Ramos (cell line): ENCODE results near the gene MACIR.

Experiments used
- in situ Hi-C: fragments of 300-500 bp; cut with MboI; formaldehyde crosslinking; loops from one replicate; pipeline ENCODE4 v1.14.3; 2022; ENCODE audit warnings: low sequenced_read_pairs; ENCODE audit not compliant: unreplicated experiment

The MACIR gene

GRCh38 chr5:103283869-103284268 lies 25.3 kb downstream of the MACIR start:
- in situ Hi-C loops, result no loop called here

- in situ Hi-C loops, result no loop called here
Measured at GRCh38 chr5:103286622-103287021, 28.1 kb downstream of the MACIR start.

DNA sequence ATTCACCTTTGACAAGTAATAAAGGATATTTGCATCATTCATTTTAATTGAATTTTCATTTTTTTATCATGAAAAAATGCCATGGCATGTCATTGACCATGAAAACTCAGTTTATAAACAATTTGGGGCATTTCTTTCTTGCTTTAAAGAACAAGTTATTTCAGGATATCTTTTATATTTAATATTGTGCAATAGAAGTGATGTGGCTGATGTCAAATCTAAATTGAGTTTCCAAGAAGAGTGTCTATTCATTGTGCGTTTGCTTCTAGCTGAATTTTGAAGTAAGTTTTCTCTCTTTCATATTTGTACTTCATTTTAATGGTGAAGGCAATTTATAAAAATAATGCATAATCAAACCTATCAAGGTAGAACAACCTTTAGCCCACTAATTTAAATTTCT lies 30.5 kb downstream of the MACIR start:
- in situ Hi-C loops, result no loop called here

GRCh38 chr5:103290846-103291245 lies 32.3 kb downstream of the MACIR start:
- in situ Hi-C loops, result no loop called here

GRCh38 chr5:103291606-103292005 lies 33.0 kb downstream of the MACIR start:
- in situ Hi-C loops, result no loop called here

GRCh38 chr5:103293099-103293498 lies 34.5 kb downstream of the MACIR start:
- in situ Hi-C loops, result no loop called here

GRCh38 chr5:103293719-103294118 lies 35.2 kb downstream of the MACIR start:
- in situ Hi-C loops, result no loop called here

GRCh38 chr5:103294906-103295305 lies 36.3 kb downstream of the MACIR start:
- in situ Hi-C loops, result no loop called here

DNA sequence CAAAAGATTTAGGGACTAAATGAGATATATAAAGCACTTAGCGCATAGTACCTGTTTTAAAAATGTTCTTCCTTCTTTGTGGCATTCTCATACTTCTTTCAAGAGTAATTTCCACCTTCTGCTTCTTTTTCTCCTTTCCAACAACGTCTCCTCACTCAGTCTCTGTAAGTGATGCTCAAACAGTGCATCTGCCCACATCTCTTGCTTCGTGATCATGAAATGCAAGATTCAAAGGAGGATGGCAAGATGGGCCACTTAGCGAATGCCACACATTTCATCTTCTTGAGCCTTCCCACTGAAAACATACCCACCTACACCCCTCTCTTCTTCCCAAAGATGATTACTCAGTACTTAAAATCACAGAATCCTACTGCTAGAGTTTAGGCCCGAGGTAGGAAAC lies 36.9 kb downstream of the MACIR start:
- in situ Hi-C loops, result no loop called here

DNA sequence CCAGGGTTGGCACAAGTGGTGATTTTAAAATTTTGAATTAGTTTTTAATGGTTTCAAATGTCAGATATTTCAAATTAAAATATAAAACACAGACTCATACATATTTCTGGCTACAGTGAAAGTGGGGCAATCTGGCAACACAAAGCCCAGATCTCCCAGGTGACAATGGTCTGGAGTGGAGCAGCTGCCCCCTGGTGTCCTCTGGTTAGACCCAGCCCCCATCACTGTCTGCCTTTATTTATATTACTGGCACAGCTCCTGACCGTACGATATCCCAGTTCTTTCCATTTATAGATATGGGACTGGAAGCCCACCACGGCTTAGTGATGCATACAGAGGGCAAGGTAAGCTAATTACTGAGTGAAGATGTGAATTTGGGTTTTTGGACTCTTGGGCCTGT lies 37.3 kb downstream of the MACIR start:
- in situ Hi-C loops, result no loop called here

- in situ Hi-C loops, result no loop called here
Measured at GRCh38 chr5:103298117-103298516, 39.6 kb downstream of the MACIR start.

GRCh38 chr5:103298607-103299188 lies 40.1 kb downstream of the MACIR start:
- in situ Hi-C loops, result no loop called here

DNA sequence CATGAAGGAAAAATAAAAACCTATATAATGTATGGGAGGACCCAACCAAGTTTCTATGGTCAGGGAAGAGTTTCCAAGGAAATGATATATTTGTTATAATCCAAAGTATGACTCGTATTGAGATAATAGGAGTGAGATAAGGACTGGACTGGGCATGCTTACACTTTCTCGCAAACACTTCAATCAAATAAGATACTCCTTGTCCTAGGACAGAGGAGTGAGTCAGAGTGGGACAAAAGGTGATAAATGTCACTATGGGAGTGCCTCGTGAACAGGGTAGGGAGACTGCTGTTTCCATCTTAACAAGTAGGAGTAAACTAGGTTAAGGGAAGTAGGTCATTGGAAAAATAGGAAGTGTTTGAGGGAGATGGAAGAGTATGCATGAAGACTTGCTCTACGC lies 47.2 kb downstream of the MACIR start:
- in situ Hi-C loops, result no loop called here

GRCh38 chr5:103307470-103307869 lies 48.9 kb downstream of the MACIR start:
- in situ Hi-C loops, result no loop called here

DNA sequence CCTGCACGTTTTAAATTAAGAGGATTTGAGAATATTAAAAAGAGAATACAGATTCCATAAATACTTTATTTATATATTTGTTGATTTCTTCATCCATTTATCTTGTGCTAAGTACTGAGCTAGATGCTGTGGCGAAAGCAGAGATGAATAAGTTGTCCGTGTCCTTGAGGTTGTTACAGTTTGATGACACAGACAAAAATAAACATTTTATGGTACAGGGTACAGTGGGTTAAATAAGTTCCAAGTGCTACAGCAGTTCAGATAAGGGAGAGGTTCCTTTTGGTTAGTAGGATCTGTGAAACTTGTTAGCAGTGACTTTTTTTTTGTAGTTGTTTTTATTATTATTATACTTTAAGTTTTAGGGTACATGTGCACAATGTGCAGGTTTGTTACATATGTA lies 50.2 kb downstream of the MACIR start:
- in situ Hi-C loops, result no loop called here

DNA sequence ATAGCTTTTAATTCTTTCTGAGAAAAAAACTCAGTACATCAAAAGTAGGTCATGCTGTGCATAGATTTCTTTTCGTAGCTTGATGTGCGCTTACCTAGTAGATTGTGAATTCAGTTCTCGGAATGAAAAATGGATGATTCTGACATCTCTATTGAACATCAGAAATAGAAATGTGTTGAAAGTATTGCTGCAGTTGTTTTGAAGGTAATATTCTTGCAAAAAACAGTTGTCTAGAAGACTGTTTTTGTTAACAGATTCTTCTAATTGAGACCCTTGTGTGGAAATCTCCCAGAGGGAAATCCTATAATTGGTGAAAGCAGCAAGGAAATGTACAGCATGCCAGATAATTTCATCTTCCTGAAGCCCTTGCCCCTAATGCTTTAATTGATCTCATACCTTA lies 54.5 kb downstream of the MACIR start:
- in situ Hi-C loops, result no loop called here

DNA sequence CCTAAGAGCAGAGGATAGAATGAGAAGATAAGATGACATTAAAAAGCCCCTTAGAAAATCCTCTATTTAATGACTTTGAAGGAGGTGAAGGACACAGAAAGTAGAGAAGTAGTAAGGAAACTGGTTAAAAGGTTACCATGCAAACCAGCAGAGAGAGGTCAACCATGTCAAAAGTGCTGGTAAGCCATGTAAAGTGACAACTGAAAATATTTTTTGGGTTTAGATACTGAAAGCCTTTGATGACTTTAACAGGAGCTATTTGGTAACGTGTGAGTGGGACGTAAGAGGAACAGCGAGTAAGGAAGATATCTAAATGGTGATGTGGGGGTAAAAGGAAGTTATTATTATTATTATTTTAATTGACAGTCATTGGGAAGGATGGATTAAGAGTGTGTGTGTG lies 56.9 kb downstream of the MACIR start:
- in situ Hi-C loops, result no loop called here

DNA sequence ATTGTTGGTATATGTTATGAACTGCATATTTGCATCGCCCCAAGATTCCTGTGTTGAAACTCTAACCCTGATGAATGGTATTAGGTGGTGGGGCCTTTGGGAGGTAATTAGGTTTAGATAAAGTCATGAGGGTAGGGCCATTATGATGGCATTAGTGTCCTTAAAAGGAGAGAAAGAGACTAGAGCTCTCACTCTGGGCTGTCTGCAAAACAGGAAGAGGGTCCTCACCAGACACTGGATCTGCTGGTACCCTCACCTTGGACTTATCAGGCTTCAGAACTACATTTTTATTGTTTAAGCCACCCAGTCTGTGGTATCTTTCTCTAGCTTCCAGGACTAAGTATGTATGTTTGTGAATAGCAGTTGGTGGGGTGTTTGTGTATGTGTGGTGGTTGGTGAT lies 68.9 kb downstream of the MACIR start:
- in situ Hi-C loops, result no loop called here

GRCh38 chr5:103327893-103328292 lies 69.3 kb downstream of the MACIR start:
- in situ Hi-C loops, result no loop called here
